ENCODE data around the gene SELENOO. TPM values are rescaled to one million over a fixed set of nuclear protein-coding genes. Genes with fewer than 3 reads are reported as not detected.

SELENOO gene
- total and polyA plus RNA-seq, 2 donors (not counting 1 experiment from before 2014, with no cell fraction given) = 62.1 to 74.6 TPM

DNA sequence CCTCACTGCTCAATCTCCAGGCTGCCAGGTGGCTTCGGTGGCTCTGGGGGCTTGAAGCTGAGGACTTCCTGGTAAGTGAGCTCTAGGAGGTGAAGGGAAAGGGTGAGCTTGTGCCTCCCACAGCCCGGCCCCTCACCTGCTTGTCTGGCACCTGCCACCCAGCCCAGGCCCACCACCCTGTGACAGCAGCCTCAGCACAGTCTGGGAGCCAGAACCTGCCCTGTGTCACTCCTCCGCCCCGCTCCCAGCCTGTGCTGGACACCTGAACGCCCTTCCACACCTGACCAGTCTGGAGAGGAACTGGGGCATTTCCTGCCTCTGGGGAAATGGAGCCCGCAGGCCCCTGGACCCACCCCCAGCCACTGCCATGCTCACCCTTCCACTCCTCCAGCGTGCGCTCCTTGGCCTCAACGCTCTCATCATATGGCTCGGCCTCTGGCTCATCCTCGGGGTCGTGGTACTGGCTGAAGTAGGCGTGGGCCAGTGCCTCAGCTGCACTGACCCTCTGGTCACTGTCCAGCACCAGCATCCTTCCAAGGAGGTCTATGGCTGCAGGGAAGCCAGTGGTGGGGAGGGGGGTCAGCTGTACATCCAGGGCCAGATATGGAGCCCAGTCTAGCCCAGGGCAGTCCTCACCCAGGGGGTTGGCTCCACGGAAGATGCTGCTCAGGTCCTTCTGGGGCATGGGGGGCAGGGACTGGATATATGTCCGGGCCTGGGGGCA, 64.3 kb downstream of the SELENOO start:
- H3K9me3 ChIP-seq (ENCODE audit: control extremely low read depth in 1 of 3, control insufficient read depth in 2 of 3, insufficient read depth in 1 of 3, low read length in 2 of 3) = no peaks in the 10 kb centered on the region
- H3K36me3 ChIP-seq (replicated peaks in 1 of 2; ENCODE audit: control extremely low read depth in 1 of 2, control insufficient read depth in 1 of 2, extremely low read depth in 1 of 2, insufficient read depth in 2 of 2, low read length in 1 of 2) = no peaks in the 10 kb centered on the region
- ChIA-PET POLR2A (no interaction called here), CTCF (no interaction called here)
- H3K4me2 ChIP-seq (replicated peaks; ENCODE audit: low read depth, low read length, poor library complexity, severe bottlenecking) = no peak overlapping the region
- no peaks in the 10 kb centered on the region for H3K9me3 Mint-ChIP-seq (ENCODE audit: insufficient read depth)
- DNase-seq (no peak), ATAC-seq (ENCODE audit: low read depth) (no peak)
- peaks cover 22% of the 10 kb centered on the region for H3K4me1 Mint-ChIP-seq
- H2AFZ ChIP-seq (ENCODE audit: insufficient read depth, low read depth, low read length, poor library complexity, severe bottlenecking) = no peak overlapping the region
- H3K4me1 ChIP-seq (ENCODE audit: control insufficient read depth in 2 of 2, insufficient read depth in 2 of 2, low read length in 2 of 2) = peaks cover 28 to 35% of the 10 kb centered on the region in 2 donors
- no peaks in the 10 kb centered on the region for H3K79me2 ChIP-seq (ENCODE audit: control insufficient read depth, insufficient read depth, low read length)
- H3K4me3 Mint-ChIP-seq = no peak overlapping the region
- H3K4me3 ChIP-seq (ENCODE audit: control extremely low read depth in 1 of 5, extremely low read depth in 1 of 5, insufficient read depth in 1 of 5, low read depth in 2 of 5, low read length in 4 of 5) = no peak overlapping the region
- TF ChIP-seq EZH2 (IDR thresholded peaks at IDR 0.05; ENCODE audit: borderline replicate concordance, insufficient read depth, low read depth, low read length, poor library complexity, severe bottlenecking) = no peak
- TF ChIP-seq, protein P1, sequence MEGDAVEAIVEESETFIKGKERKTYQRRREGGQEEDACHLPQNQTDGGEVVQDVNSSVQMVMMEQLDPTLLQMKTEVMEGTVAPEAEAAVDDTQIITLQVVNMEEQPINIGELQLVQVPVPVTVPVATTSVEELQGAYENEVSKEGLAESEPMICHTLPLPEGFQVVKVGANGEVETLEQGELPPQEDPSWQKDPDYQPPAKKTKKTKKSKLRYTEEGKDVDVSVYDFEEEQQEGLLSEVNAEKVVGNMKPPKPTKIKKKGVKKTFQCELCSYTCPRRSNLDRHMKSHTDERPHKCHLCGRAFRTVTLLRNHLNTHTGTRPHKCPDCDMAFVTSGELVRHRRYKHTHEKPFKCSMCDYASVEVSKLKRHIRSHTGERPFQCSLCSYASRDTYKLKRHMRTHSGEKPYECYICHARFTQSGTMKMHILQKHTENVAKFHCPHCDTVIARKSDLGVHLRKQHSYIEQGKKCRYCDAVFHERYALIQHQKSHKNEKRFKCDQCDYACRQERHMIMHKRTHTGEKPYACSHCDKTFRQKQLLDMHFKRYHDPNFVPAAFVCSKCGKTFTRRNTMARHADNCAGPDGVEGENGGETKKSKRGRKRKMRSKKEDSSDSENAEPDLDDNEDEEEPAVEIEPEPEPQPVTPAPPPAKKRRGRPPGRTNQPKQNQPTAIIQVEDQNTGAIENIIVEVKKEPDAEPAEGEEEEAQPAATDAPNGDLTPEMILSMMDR (IDR thresholded peaks at IDR 0.05) = no peak
- no peak overlapping the region for H3K9ac ChIP-seq (ENCODE audit: low read length)
- peaks cover 7% of the 10 kb centered on the region for H3K27me3 Mint-ChIP-seq
- intact Hi-C loops (cut with micrococcal nuclease) = no loop called here
- H3K27me3 ChIP-seq (replicated peaks in 1 of 4; ENCODE audit: control extremely low read depth in 1 of 4, control insufficient read depth in 3 of 4, insufficient read depth in 4 of 4, low read length in 3 of 4) = peaks cover 0 to 38% (median 13%) of the 10 kb centered on the region in 4 experiments
- no peaks in the 10 kb centered on the region for H4K20me1 ChIP-seq (ENCODE audit: control insufficient read depth, insufficient read depth, low read length, poor library complexity, severe bottlenecking)
- 90% methylated on average over 14 of the region's 15 CpGs for WGBS (ENCODE audit: insufficient coverage)
- peak overlapping the region; percentile 53 for H3K27ac Mint-ChIP-seq
- no peak overlapping the region for H3K27ac ChIP-seq (ENCODE audit: low read length in 2 of 2)

DNA sequence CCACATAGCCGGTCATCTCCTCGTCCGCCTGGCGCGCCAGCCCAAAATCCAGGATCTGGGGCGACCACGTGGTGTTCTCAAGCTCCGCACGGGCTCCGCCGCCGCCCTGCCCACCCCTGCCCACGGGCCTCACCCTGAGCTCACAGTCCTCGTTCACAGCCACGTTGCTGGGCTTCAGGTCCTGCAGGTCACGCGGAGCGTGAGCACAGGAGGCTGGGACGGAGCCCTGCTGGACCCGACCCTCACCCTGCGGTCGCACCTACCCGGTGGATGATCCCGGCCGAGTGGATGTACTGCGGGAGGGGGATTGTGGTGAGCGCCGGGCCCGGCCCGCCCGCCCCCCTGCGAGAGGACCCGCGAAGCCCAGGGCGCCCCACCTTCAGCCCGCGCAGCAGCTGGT, 66.2 kb downstream of the SELENOO start:
- no peak overlapping the region for H2AFZ ChIP-seq (ENCODE audit: insufficient read depth, low read depth, low read length, poor library complexity, severe bottlenecking)
- Mint-ChIP-seq H3K4me1 (peaks cover 26% of the 10 kb centered on the region), H3K9me3 (ENCODE audit: insufficient read depth) (no peaks in the 10 kb centered on the region), H3K27me3 (peaks cover 5% of the 10 kb centered on the region), H3K27ac (no peak overlapping the region), H3K4me3 (no peak overlapping the region)
- H3K27ac ChIP-seq (ENCODE audit: low read length in 2 of 2) = no peak overlapping the region
- peaks cover 33 to 42% of the 10 kb centered on the region in 2 donors for H3K4me1 ChIP-seq (ENCODE audit: control insufficient read depth in 2 of 2, insufficient read depth in 2 of 2, low read length in 2 of 2)
- H3K9ac ChIP-seq (ENCODE audit: low read length) = no peak overlapping the region
- no peaks in the 10 kb centered on the region for H3K9me3 ChIP-seq (ENCODE audit: control extremely low read depth in 1 of 3, control insufficient read depth in 2 of 3, insufficient read depth in 1 of 3, low read length in 2 of 3)
- ATAC-seq (ENCODE audit: low read depth) (no peak), DNase-seq (no peak)
- no peak overlapping the region for H3K4me2 ChIP-seq (replicated peaks; ENCODE audit: low read depth, low read length, poor library complexity, severe bottlenecking)
- POLR2A ChIA-PET = interaction anchor here (0.5 kb wide), 1 partner anchor 297 kb away, joined by 4 read pairs; no protein-coding TSS in a partner anchor
- no peak overlapping the region for H3K4me3 ChIP-seq (ENCODE audit: control extremely low read depth in 1 of 5, extremely low read depth in 1 of 5, insufficient read depth in 1 of 5, low read depth in 2 of 5, low read length in 4 of 5)
- TF ChIP-seq, protein P1 (IDR thresholded peaks at IDR 0.05) = no peak
- TF ChIP-seq EZH2 (IDR thresholded peaks at IDR 0.05; ENCODE audit: borderline replicate concordance, insufficient read depth, low read depth, low read length, poor library complexity, severe bottlenecking) = no peak
- intact Hi-C loops (cut with micrococcal nuclease) = no loop called here
- 93% methylated on average over 33 of the region's 37 CpGs for WGBS (ENCODE audit: insufficient coverage)
- CTCF ChIA-PET = interaction anchor here (1.2 kb wide), 1 partner anchor 23 kb away, joined by 4 read pairs; the partner anchor contains the start of gene TUBGCP6
- no peaks in the 10 kb centered on the region for H3K36me3 ChIP-seq (replicated peaks in 1 of 2; ENCODE audit: control extremely low read depth in 1 of 2, control insufficient read depth in 1 of 2, extremely low read depth in 1 of 2, insufficient read depth in 2 of 2, low read length in 1 of 2)
- H4K20me1 ChIP-seq (ENCODE audit: control insufficient read depth, insufficient read depth, low read length, poor library complexity, severe bottlenecking) = peaks cover 11% of the 10 kb centered on the region
- peaks cover 0 to 37% (median 14%) of the 10 kb centered on the region in 4 experiments for H3K27me3 ChIP-seq (replicated peaks in 1 of 4; ENCODE audit: control extremely low read depth in 1 of 4, control insufficient read depth in 3 of 4, insufficient read depth in 4 of 4, low read length in 3 of 4)
- H3K79me2 ChIP-seq (ENCODE audit: control insufficient read depth, insufficient read depth, low read length) = no peaks in the 10 kb centered on the region
